HCT116 (cell line): ENCODE data around the gene PYDC1. TPM values are rescaled to one million over a fixed set of nuclear protein-coding genes. Genes with fewer than 3 reads are reported as not detected.

Source experiments
- ATAC-seq: fragments of 200-7000 bp; cut with Tn5 transposase; 2 replicates; pipeline ENCODE4 v1.9.1; 2020; ENCODE audit warnings: mild to moderate bottlenecking, moderate library complexity
- BruUV-seq: library from RNA; stranded (reverse); fragments of 400-500 nt; replicated peaks from 2 replicates; lab custom pipeline; 2021; lab: Mats Ljungman, UMichigan
- CTCF ChIA-PET: fragments of 300-600 bp; sonication (Branson Sonifier 250); formaldehyde crosslinking; loops from one replicate; lab custom pipeline; 2021; ENCODE audit warnings: antibody characterized with exemption; lab: Charles Lee
- POLR2A ChIA-PET: fragments of 300-600, 350-600 bp; sonication (Branson Sonifier 250); formaldehyde crosslinking; loops from one replicate; lab custom pipeline; 2021; ENCODE audit warnings: antibody characterized with exemption; lab: Charles Lee
- RAD21 ChIA-PET, 2 experiments: fragments of 300-600 bp; sonication (Branson Sonifier 250); formaldehyde crosslinking; loops; one replicate each; lab custom pipeline; 2023; ENCODE audit warnings: low total read pairs in 2 of 2; ENCODE audit not compliant: uncharacterized antibody in 2 of 2, unreplicated experiment in 2 of 2, low non-redundant PET in 1 of 2; lab: Charles Lee
- DNase-seq: peaks from one replicate; pipeline ENCODE4 v3.0.0-alpha.2; 2010; ENCODE audit warnings: low read depth, low spot score
- H2AFZ ChIP-seq: fragments of 200-600 bp; shearing (Covaris generic), sonication (generic); 2 replicates; pipeline ENCODE4 v1.6.1; 2017; ENCODE audit warnings: low read depth, mixed run types, mixed read lengths, antibody characterized with exemption, low read length; ENCODE audit not compliant: poor library complexity, severe bottlenecking
- H3K27ac ChIP-seq: 2 replicates; pipeline ENCODE4 v1.5.1; 2012; ENCODE audit warnings: low read depth, low read length
- H3K27me3 ChIP-seq: fragments of 200-600 bp; sonication (generic); 2 replicates; pipeline ENCODE4 v1.6.1; 2016; ENCODE audit warnings: mixed run types, low read length, mixed read lengths; ENCODE audit not compliant: insufficient read depth
- H3K36me3 ChIP-seq, 2 experiments: fragments of 200-500 bp in 1 of 2; fragments of 200-600 bp in 1 of 2; sonication (Bioruptor generic) in 1 of 2; sonication (generic) in 1 of 2; 2 replicates each; pipeline versions ENCODE4 v1.5.1 to v1.6.1; 2014 to 2016; ENCODE audit warnings: low read length in 2 of 2, inconsistent platforms in 1 of 2, mixed read lengths in 1 of 2, mixed run types in 1 of 2; ENCODE audit not compliant: insufficient read depth in 2 of 2, control insufficient read depth in 1 of 2
- H3K4me1 ChIP-seq, 2 experiments: fragments of 200-600 bp in 1 of 2; sonication (generic) in 1 of 2; 2 replicates each; pipeline versions ENCODE4 v1.5.1 to v1.6.1; 2012 to 2017; ENCODE audit warnings: low read length in 2 of 2, inconsistent platforms in 1 of 2, mild to moderate bottlenecking in 1 of 2, mixed read lengths in 1 of 2, mixed run types in 1 of 2, moderate library complexity in 1 of 2; ENCODE audit not compliant: insufficient read depth in 2 of 2, control insufficient read depth in 1 of 2
- H3K4me2 ChIP-seq: fragments of 200-600 bp; sonication (generic); 2 replicates; pipeline ENCODE4 v1.6.1; 2017; ENCODE audit warnings: mixed run types, low read length, mixed read lengths
- H3K4me3 ChIP-seq, 2 experiments: fragments of 200-600 bp in 1 of 2; sonication (generic) in 1 of 2; replicated peaks in 1 of 2; 2 replicates each; pipeline ENCODE4 v1.5.1; 2011 to 2016; ENCODE audit warnings: low read length in 2 of 2, control low read depth in 1 of 2, low read depth in 1 of 2, mild to moderate bottlenecking in 1 of 2, mixed read lengths in 1 of 2, mixed run types in 1 of 2
- H3K79me2 ChIP-seq: fragments of 200-600 bp; sonication (generic); 2 replicates; pipeline ENCODE4 v1.6.1; 2017; ENCODE audit warnings: mild to moderate bottlenecking, mixed run types, low read length, moderate library complexity, mixed read lengths; ENCODE audit not compliant: insufficient read depth
- H3K9ac ChIP-seq: fragments of 200-600 bp; sonication (generic); 2 replicates; pipeline ENCODE4 v1.6.1; 2016; ENCODE audit warnings: low read length, mixed read lengths
- H3K9me2 ChIP-seq: fragments of 200-600 bp; sonication (generic), shearing (Covaris generic); 2 replicates; pipeline ENCODE4 v1.6.1; 2017; ENCODE audit warnings: mixed run types, mild to moderate bottlenecking, moderate library complexity; ENCODE audit not compliant: insufficient read depth
- H3K9me3 ChIP-seq, 2 experiments: fragments of 200-500 bp in 1 of 2; fragments of 200-600 bp in 1 of 2; sonication (Bioruptor generic) in 1 of 2; sonication (generic) in 1 of 2; 2 replicates each; pipeline ENCODE4 v1.6.1; 2014 to 2017; ENCODE audit warnings: low read length in 2 of 2, mixed read lengths in 2 of 2, inconsistent platforms in 1 of 2, low read depth in 1 of 2, mild to moderate bottlenecking in 1 of 2, mixed run types in 1 of 2, moderate library complexity in 1 of 2; ENCODE audit not compliant: control insufficient read depth in 1 of 2, insufficient read depth in 1 of 2
- H4K20me1 ChIP-seq: fragments of 200-600 bp; sonication (generic), shearing (Covaris generic); 2 replicates; pipeline ENCODE4 v1.6.1; 2017; ENCODE audit warnings: mixed run types, mild to moderate bottlenecking, moderate library complexity; ENCODE audit not compliant: insufficient read depth
- ATF3 ChIP-seq: IDR thresholded peaks from 2 replicates; pipeline ENCODE4 v1.6.1; 2012
- CBX3 ChIP-seq: IDR thresholded peaks from 2 replicates; pipeline ENCODE4 v1.6.1; 2012; ENCODE audit warnings: low read depth
- CEBPB ChIP-seq: IDR thresholded peaks from 2 replicates; pipeline ENCODE4 v1.6.1; 2012; ENCODE audit warnings: low read depth
- CTCF ChIP-seq, 3 experiments: fragments of 200-600 bp in 1 of 3; sonication (generic) in 1 of 3; IDR thresholded peaks in 2 of 3; conservative IDR thresholded peaks in 1 of 3; 2 replicates each; pipeline ENCODE4 v1.5.1; 2012 to 2017; ENCODE audit warnings: low read depth in 2 of 3, low read length in 2 of 3, antibody characterized with exemption in 1 of 3, borderline replicate concordance in 1 of 3, control low read depth in 1 of 3, mild to moderate bottlenecking in 1 of 3, mixed read lengths in 1 of 3, mixed run types in 1 of 3, moderate library complexity in 1 of 3; ENCODE audit not compliant: insufficient read depth in 1 of 3
- ELF1 ChIP-seq: IDR thresholded peaks from 2 replicates; pipeline ENCODE4 v1.6.1; 2012; ENCODE audit warnings: low read depth, borderline replicate concordance
- EZH2 ChIP-seq: fragments of 200-600 bp; sonication (generic); IDR thresholded peaks from 2 replicates; pipeline ENCODE4 v1.6.1; 2017; ENCODE audit warnings: antibody characterized with exemption, mixed run types
- FOSL1 ChIP-seq: IDR thresholded peaks from 2 replicates; pipeline ENCODE4 v1.6.1; 2012; ENCODE audit warnings: low read depth
- MAX ChIP-seq: IDR thresholded peaks from 2 replicates; pipeline ENCODE4 v1.6.1; 2012
- POLR2A ChIP-seq: IDR thresholded peaks from 2 replicates; pipeline ENCODE4 v1.7.0; 2011; ENCODE audit warnings: borderline replicate concordance; ENCODE audit not compliant: insufficient read depth, insufficient read length; ENCODE audit errors: extremely low read depth
- POLR2AphosphoS5 ChIP-seq: IDR thresholded peaks from 2 replicates; pipeline ENCODE4 v1.6.1; 2011; ENCODE audit warnings: mild to moderate bottlenecking, low read depth, low read length, moderate library complexity
- RAD21 ChIP-seq: IDR thresholded peaks from 2 replicates; pipeline ENCODE4 v1.6.1; 2012; ENCODE audit warnings: low read depth, mild to moderate bottlenecking
- SP1 ChIP-seq: IDR thresholded peaks from 2 replicates; pipeline ENCODE4 v1.6.1; 2012; ENCODE audit warnings: low read depth
- SRF ChIP-seq: IDR thresholded peaks from 2 replicates; pipeline ENCODE4 v1.6.1; 2012; ENCODE audit warnings: low read depth
- TCF7L2 ChIP-seq: IDR thresholded peaks from 2 replicates; pipeline ENCODE4 v1.7.0; 2011; ENCODE audit warnings: borderline replicate concordance, inconsistent platforms; ENCODE audit not compliant: insufficient read depth, insufficient read length; ENCODE audit errors: extremely low read depth
- YY1 ChIP-seq: IDR thresholded peaks from 2 replicates; pipeline ENCODE4 v1.6.1; 2011; ENCODE audit warnings: low read length, low read depth, moderate library complexity, mild to moderate bottlenecking; ENCODE audit not compliant: insufficient replicate concordance; ENCODE audit errors: extremely low read depth
- ZFX ChIP-seq: fragments of 450-650 bp; IDR thresholded peaks from 2 replicates; pipeline ENCODE4 v1.6.1; 2017
- ZNF274 ChIP-seq: fragments of 200-500 bp; sonication (Bioruptor generic); IDR thresholded peaks from 2 replicates; pipeline ENCODE4 v1.6.1; 2014; ENCODE audit warnings: mild to moderate bottlenecking, low read depth, low read length, inconsistent platforms
- intact Hi-C: fragments of 100-400 bp; cut with micrococcal nuclease; formaldehyde crosslinking; loops from 2 replicates; pipeline ENCODE4 v1.10.0; 2022
- total RNA-seq: library from RNA; stranded (reverse); gene quantifications from one replicate; pipeline ENCODE4 v1.2.1, GENCODE V29; 2021; ENCODE audit not compliant: unreplicated experiment
- TF ChIP-seq, protein P1 (sequence below): IDR thresholded peaks from 2 replicates; pipeline ENCODE4 v1.6.1; 2011; ENCODE audit warnings: mild to moderate bottlenecking, low read length, moderate library complexity; ENCODE audit not compliant: insufficient replicate concordance; ENCODE audit errors: extremely low read depth

Gene PYDC1
- total RNA-seq, 1 experiment from 2014 or later = not detected

DNA sequence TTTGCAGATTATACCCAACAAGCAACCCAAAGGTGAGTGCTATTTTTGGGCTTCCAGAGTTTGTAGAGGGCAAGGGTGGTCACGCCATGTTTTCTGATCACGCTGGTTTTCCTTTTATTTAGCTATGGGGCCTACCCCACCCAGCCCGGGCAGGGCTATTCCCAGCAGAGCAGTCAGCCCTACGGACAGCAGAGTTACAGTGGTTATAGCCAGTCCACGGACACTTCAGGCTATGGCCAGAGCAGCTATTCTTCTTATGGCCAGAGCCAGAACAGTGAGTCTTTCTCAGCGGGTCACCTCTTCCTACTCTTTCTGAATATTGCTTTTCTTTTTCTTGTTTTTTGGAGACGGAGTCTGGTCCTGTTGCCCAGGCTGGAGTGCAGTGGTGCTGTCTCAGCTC lies 34.5 kb downstream of the PYDC1 start:
- POLR2A ChIA-PET = interaction anchor here (1.0 kb wide), 1 partner anchor 31 kb away, joined by 3 read pairs; the partner anchor contains the start of gene TRIM72
- intact Hi-C loops = no loop called here

More for the DNA sequence above, 34.5 kb downstream of the PYDC1 start:
- Histone ChIP-seq H3K9me3 (no peaks in the 10 kb centered on the region), H3K79me2 (peaks cover 74% of the 10 kb centered on the region), H4K20me1 (peaks cover 63% of the 10 kb centered on the region), H2AFZ (no peak overlapping the region), H3K4me3 (0 out of 4 replicates have a peak overlapping the region, but pooled peaks of 1 of the 2 experiments have one; percentile 90), H3K9me2 (no peaks in the 10 kb centered on the region), H3K36me3 (peaks cover 44 to 62% of the 10 kb centered on the region in 2 experiments), H3K4me2 (peak overlapping the region; percentile 92), H3K27ac (no peak overlapping the region), H3K27me3 (no peaks in the 10 kb centered on the region), H3K9ac (no peak overlapping the region), H3K4me1 (peaks cover 10 to 26% of the 10 kb centered on the region in 2 experiments)
- RAD21 ChIA-PET = no interaction called here
- ATAC-seq (no peak), DNase-seq (no peak)
- CTCF ChIA-PET = no interaction called here
- BruUV-seq = no TSS peak
- no peak for TF ChIP-seq CBX3
- TF ChIP-seq RAD21 = no peak
- no peak for TF ChIP-seq CTCF (IDR thresholded peaks at IDR 0.05 in 2 of 3, conservative IDR thresholded peaks at IDR 0.05 in 1 of 3; ENCODE audit: borderline replicate concordance in 1 of 3, insufficient read depth in 1 of 3, low read depth in 2 of 3, low read length in 2 of 3)
- TF ChIP-seq SRF = no peak
- TF ChIP-seq POLR2AphosphoS5 = no peak
- no peak for TF ChIP-seq ZNF274
- TF ChIP-seq ZFX = no peak
- no peak for TF ChIP-seq YY1
- TF ChIP-seq EZH2 = no peak
- no peak for TF ChIP-seq ELF1
- no peak for TF ChIP-seq TCF7L2
- TF ChIP-seq, protein P1, sequence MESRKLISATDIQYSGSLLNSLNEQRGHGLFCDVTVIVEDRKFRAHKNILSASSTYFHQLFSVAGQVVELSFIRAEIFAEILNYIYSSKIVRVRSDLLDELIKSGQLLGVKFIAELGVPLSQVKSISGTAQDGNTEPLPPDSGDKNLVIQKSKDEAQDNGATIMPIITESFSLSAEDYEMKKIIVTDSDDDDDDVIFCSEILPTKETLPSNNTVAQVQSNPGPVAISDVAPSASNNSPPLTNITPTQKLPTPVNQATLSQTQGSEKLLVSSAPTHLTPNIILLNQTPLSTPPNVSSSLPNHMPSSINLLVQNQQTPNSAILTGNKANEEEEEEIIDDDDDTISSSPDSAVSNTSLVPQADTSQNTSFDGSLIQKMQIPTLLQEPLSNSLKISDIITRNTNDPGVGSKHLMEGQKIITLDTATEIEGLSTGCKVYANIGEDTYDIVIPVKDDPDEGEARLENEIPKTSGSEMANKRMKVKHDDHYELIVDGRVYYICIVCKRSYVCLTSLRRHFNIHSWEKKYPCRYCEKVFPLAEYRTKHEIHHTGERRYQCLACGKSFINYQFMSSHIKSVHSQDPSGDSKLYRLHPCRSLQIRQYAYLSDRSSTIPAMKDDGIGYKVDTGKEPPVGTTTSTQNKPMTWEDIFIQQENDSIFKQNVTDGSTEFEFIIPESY = no peak
- no peak for TF ChIP-seq SP1
- TF ChIP-seq MAX = no peak
- no peak for TF ChIP-seq CEBPB
- TF ChIP-seq ATF3 = no peak
- no peak for TF ChIP-seq FOSL1
- TF ChIP-seq POLR2A = no peak
